ENCODE results near the gene PARP3.
"Not testable (repeated sequence)": the region's sequence is repeated elsewhere in the genome, so short reads cannot be mapped to it uniquely, and the experiment has no call there.

Gene PARP3

GRCh38 chr3:51916418-51916817 lies 25.7 kb upstream of the PARP3 start:
- Histone ChIP-seq H3K4me2 (no peak overlapping the region), H3K27me3 (no peaks in the 10 kb centered on the region), H3K9ac (no peak overlapping the region), H3K36me3 (no peaks in the 10 kb centered on the region), H3K9me3 (replicated peaks in 1 of 11) (no peaks in the 10 kb centered on the region), H4K20me1 (no peaks in the 10 kb centered on the region), H3K4me1 (peaks cover 0 to 8% (median 6%) of the 10 kb centered on the region in 10 experiments; a peak in 9 of 20 replicates), H3K4me3 (no peak overlapping the region), H3K27ac (no peak overlapping the region)
- no peak for TF ChIP-seq Cebpa-rat (IDR thresholded peaks at IDR 0.05)

GRCh38 chr3:51921081-51921578 lies 21.0 kb upstream of the PARP3 start:
- Histone ChIP-seq H3K4me3 (no peak overlapping the region), H3K9me3 (replicated peaks in 1 of 11) (no peaks in the 10 kb centered on the region), H3K4me2 (no peak overlapping the region), H3K36me3 (no peaks in the 10 kb centered on the region), H3K4me1 (peaks cover 0 to 8% (median 3%) of the 10 kb centered on the region in 10 experiments; a peak in 6 of 20 replicates), H3K9ac (no peak overlapping the region), H4K20me1 (no peaks in the 10 kb centered on the region), H3K27ac (no peak overlapping the region), H3K27me3 (no peaks in the 10 kb centered on the region)
- no peak for TF ChIP-seq Cebpa-rat (IDR thresholded peaks at IDR 0.05)

GRCh38 chr3:51927061-51927977 lies 14.8 kb upstream of the PARP3 start:
- no peak overlapping the region for H3K4me2 ChIP-seq
- H4K20me1 ChIP-seq: peaks cover 0 to 33% (median 0%) of the 10 kb centered on the region in 11 experiments; a peak in 4 of 22 replicates
- no peak overlapping the region for H3K27ac ChIP-seq
- H3K27me3 ChIP-seq: no peaks in the 10 kb centered on the region
- H3K4me1 ChIP-seq: peaks cover 0 to 9% (median 3%) of the 10 kb centered on the region in 10 experiments; a peak in 6 of 20 replicates
- H3K9ac ChIP-seq: no peak overlapping the region
- TF ChIP-seq Cebpa-rat (IDR thresholded peaks at IDR 0.05): no peak
- no peak overlapping the region for H3K4me3 ChIP-seq
- H3K36me3 ChIP-seq: peaks cover 5 to 27% (median 13%) of the 10 kb centered on the region in 11 experiments; a peak in 16 of 22 replicates
- no peaks in the 10 kb centered on the region for H3K9me3 ChIP-seq (replicated peaks in 1 of 11)

GRCh38 chr3:51928438-51928837 lies 13.7 kb upstream of the PARP3 start:
- Histone ChIP-seq H3K9me3 (replicated peaks in 1 of 11) (no peaks in the 10 kb centered on the region), H3K27me3 (no peaks in the 10 kb centered on the region), H3K4me2 (no peak overlapping the region; a peak in 1 of 22 replicates), H3K27ac (no peak overlapping the region), H3K9ac (no peak overlapping the region), H3K4me1 (peaks cover 0 to 9% (median 3%) of the 10 kb centered on the region in 10 experiments; a peak in 6 of 20 replicates), H4K20me1 (peaks cover 0 to 44% (median 8%) of the 10 kb centered on the region in 11 experiments; a peak in 9 of 22 replicates), H3K4me3 (no peak overlapping the region), H3K36me3 (peaks cover 15 to 38% (median 23%) of the 10 kb centered on the region in 11 experiments)
- no peak for TF ChIP-seq Cebpa-rat (IDR thresholded peaks at IDR 0.05)

- not testable (repeated sequence) for H3K4me1 ChIP-seq; H3K9ac ChIP-seq; H3K27me3 ChIP-seq; H3K4me3 ChIP-seq; H3K27ac ChIP-seq; H3K9me3 ChIP-seq (replicated peaks in 1 of 11)
- peak overlapping the region in 1 of 11 experiments; percentile 6; a peak in 1 of 22 replicates for H3K4me2 ChIP-seq
- H4K20me1 ChIP-seq: peaks cover 0 to 50% (median 14%) of the 10 kb centered on the region in 11 experiments; a peak in 10 of 22 replicates
- peaks cover 20 to 43% (median 28%) of the 10 kb centered on the region in 11 experiments for H3K36me3 ChIP-seq
Observed at GRCh38 chr3:51928981-51929380, 13.2 kb upstream of the PARP3 start.

GRCh38 chr3:51929420-51930003 lies 12.7 kb upstream of the PARP3 start:
- H3K4me2 ChIP-seq: peak overlapping the region in 1 of 11 experiments; percentile 6; a peak in 1 of 22 replicates
- peaks cover 0 to 9% (median 3%) of the 10 kb centered on the region in 10 experiments; a peak in 6 of 20 replicates for H3K4me1 ChIP-seq
- H3K27me3 ChIP-seq: no peaks in the 10 kb centered on the region
- no peak for TF ChIP-seq Cebpa-rat (IDR thresholded peaks at IDR 0.05)
- H3K9me3 ChIP-seq (replicated peaks in 1 of 11): no peaks in the 10 kb centered on the region
- H3K27ac ChIP-seq: no peak overlapping the region
- H4K20me1 ChIP-seq: peaks cover 0 to 55% (median 19%) of the 10 kb centered on the region in 11 experiments; a peak in 11 of 22 replicates
- H3K36me3 ChIP-seq: peaks cover 26 to 49% (median 33%) of the 10 kb centered on the region in 11 experiments
- no peak overlapping the region for H3K4me3 ChIP-seq
- no peak overlapping the region for H3K9ac ChIP-seq

- Histone ChIP-seq H4K20me1 (peaks cover 0 to 64% (median 26%) of the 10 kb centered on the region in 11 experiments; a peak in 13 of 22 replicates), H3K27ac (no peak overlapping the region), H3K9me3 (replicated peaks in 1 of 11) (no peaks in the 10 kb centered on the region), H3K4me2 (no peak overlapping the region), H3K36me3 (peaks cover 35 to 58% (median 43%) of the 10 kb centered on the region in 11 experiments), H3K27me3 (no peaks in the 10 kb centered on the region), H3K4me1 (peaks cover 0 to 9% (median 3%) of the 10 kb centered on the region in 10 experiments; a peak in 6 of 20 replicates), H3K9ac (no peak overlapping the region), H3K4me3 (no peak overlapping the region)
- no peak for TF ChIP-seq Cebpa-rat (IDR thresholded peaks at IDR 0.05)
Observed at GRCh38 chr3:51930439-51930838, 11.7 kb upstream of the PARP3 start.

- H3K27ac ChIP-seq: no peak overlapping the region
- no peak overlapping the region for H3K4me3 ChIP-seq
- H3K9me3 ChIP-seq (replicated peaks in 1 of 11): no peaks in the 10 kb centered on the region
- peaks cover 0 to 9% (median 3%) of the 10 kb centered on the region in 10 experiments; a peak in 6 of 20 replicates for H3K4me1 ChIP-seq
- no peak overlapping the region for H3K9ac ChIP-seq
- H3K36me3 ChIP-seq: peaks cover 48 to 71% (median 56%) of the 10 kb centered on the region in 11 experiments
- H4K20me1 ChIP-seq: peaks cover 0 to 77% (median 31%) of the 10 kb centered on the region in 11 experiments; a peak in 14 of 22 replicates
- H3K27me3 ChIP-seq: no peaks in the 10 kb centered on the region
- TF ChIP-seq Cebpa-rat (IDR thresholded peaks at IDR 0.05): no peak
- no peak overlapping the region for H3K4me2 ChIP-seq
Observed at GRCh38 chr3:51931756-51932155, 10.4 kb upstream of the PARP3 start.
